SK-N-SH (cell line): ENCODE measurements around the gene ADAMTS6. TPM values are rescaled to one million over a fixed set of nuclear protein-coding genes. Genes with fewer than 3 reads are reported as not detected.

Source experiments
- CTCF ChIA-PET: fragments of 300-600, 350-600 bp; formaldehyde crosslinking; extraction: SDS; loops from one replicate; lab custom pipeline; 2021; lab: Yijun Ruan, JAX
- POLR2A ChIA-PET: fragments of 350-600 bp; sonication (Branson Sonifier 250); formaldehyde crosslinking; extraction: SDS; loops from one replicate; lab custom pipeline; 2020; ENCODE audit warnings: antibody characterized with exemption, inconsistent platforms; lab: Yijun Ruan, JAX
- DNase-seq: peaks from one replicate; pipeline ENCODE4 v3.0.0; 2012
- H2AFZ ChIP-seq: fragments of 200-600 bp; sonication (generic); 2 replicates; pipeline ENCODE4 v1.8.1; 2016; ENCODE audit warnings: antibody characterized with exemption, mild to moderate bottlenecking, low read depth
- H3F3A ChIP-seq: fragments of 200-600 bp; sonication (generic); replicated peaks from 2 replicates; pipeline ENCODE3; 2016; ENCODE audit warnings: antibody characterized with exemption, mild to moderate bottlenecking; ENCODE audit not compliant: insufficient read depth
- H3K27ac ChIP-seq, 2 experiments: fragments of 200-500 bp in 1 of 2; fragments of 200-600 bp in 1 of 2; sonication (Bioruptor generic) in 1 of 2; sonication (generic), shearing (Covaris generic) in 1 of 2; 2 replicates each; pipeline versions ENCODE4 v1.5.1 to v1.6.1; 2014 to 2016; ENCODE audit warnings: low read depth in 2 of 2, inconsistent platforms in 1 of 2, low read length in 1 of 2, mild to moderate bottlenecking in 1 of 2, mixed read lengths in 1 of 2
- H3K27me3 ChIP-seq: fragments of 200-600 bp; sonication (generic), shearing (Covaris generic); 2 replicates; pipeline ENCODE4 v1.6.1; 2016; ENCODE audit warnings: mixed run types; ENCODE audit not compliant: insufficient read depth
- H3K36me3 ChIP-seq, 2 experiments: fragments of 200-500 bp in 1 of 2; fragments of 200-600 bp in 1 of 2; sonication (Bioruptor generic) in 1 of 2; sonication (generic) in 1 of 2; replicated peaks in 1 of 2; 2 replicates each; pipeline versions ENCODE3 to v1.5.1; 2014 to 2016; ENCODE audit warnings: low read length in 1 of 2, mild to moderate bottlenecking in 1 of 2; ENCODE audit not compliant: insufficient read depth in 2 of 2, control insufficient read depth in 1 of 2
- H3K4me1 ChIP-seq, 2 experiments: fragments of 200-500 bp in 1 of 2; fragments of 200-600 bp in 1 of 2; sonication (Bioruptor generic) in 1 of 2; sonication (generic), shearing (Covaris generic) in 1 of 2; 2 replicates each; pipeline versions ENCODE4 v1.5.1 to v1.6.1; 2014 to 2016; ENCODE audit warnings: low read depth in 1 of 2, low read length in 1 of 2, mixed run types in 1 of 2; ENCODE audit not compliant: insufficient read depth in 2 of 2, control insufficient read depth in 1 of 2
- H3K4me2 ChIP-seq: fragments of 200-600 bp; sonication (generic), shearing (Covaris generic); 2 replicates; pipeline ENCODE4 v1.6.1; 2017; ENCODE audit warnings: mixed run types
- H3K4me3 ChIP-seq, 2 experiments: fragments of 200-500 bp in 1 of 2; fragments of 200-600 bp in 1 of 2; sonication (Bioruptor generic) in 1 of 2; sonication (generic), shearing (Covaris generic) in 1 of 2; 2 replicates each; pipeline versions ENCODE4 v1.5.1 to v1.8.1; 2014 to 2016; ENCODE audit warnings: low read depth in 2 of 2, inconsistent platforms in 1 of 2, low read length in 1 of 2, mild to moderate bottlenecking in 1 of 2, mixed read lengths in 1 of 2, moderate library complexity in 1 of 2
- H3K79me2 ChIP-seq: fragments of 200-600 bp; sonication (generic); 2 replicates; pipeline ENCODE4 v1.8.1; 2017; ENCODE audit warnings: mild to moderate bottlenecking; ENCODE audit not compliant: insufficient read depth
- H3K9ac ChIP-seq: fragments of 200-600 bp; sonication (generic); 2 replicates; pipeline ENCODE4 v1.6.1; 2017; ENCODE audit warnings: mixed run types
- H3K9me2 ChIP-seq: fragments of 200-600 bp; sonication (generic); 2 replicates; pipeline ENCODE4 v1.6.1; 2017; ENCODE audit warnings: mixed run types
- H3K9me3 ChIP-seq: fragments of 200-600 bp; sonication (generic); 2 replicates; pipeline ENCODE4 v1.6.1; 2017; ENCODE audit warnings: mixed run types, mild to moderate bottlenecking, moderate library complexity
- H4K20me1 ChIP-seq: fragments of 200-600 bp; sonication (generic); 2 replicates; pipeline ENCODE4 v1.6.1; 2017; ENCODE audit warnings: mild to moderate bottlenecking, mixed run types; ENCODE audit not compliant: insufficient read depth
- CTCF ChIP-seq: fragments of 200-600 bp; sonication (generic); IDR thresholded peaks from 2 replicates; pipeline ENCODE4 v1.6.1; 2017; ENCODE audit warnings: antibody characterized with exemption, mild to moderate bottlenecking, moderate library complexity
- ELF1 ChIP-seq: IDR thresholded peaks from 2 replicates; pipeline ENCODE4 v1.4.0; 2012
- EZH2phosphoT487 ChIP-seq: fragments of 200-600 bp; sonication (generic); IDR thresholded peaks from 2 replicates; pipeline ENCODE4 v1.6.1; 2017; ENCODE audit warnings: low read depth, mixed run types, mild to moderate bottlenecking, antibody characterized with exemption, moderate library complexity, borderline replicate concordance
- FOSL2 ChIP-seq: IDR thresholded peaks from 2 replicates; pipeline ENCODE4 v1.4.0; 2012; ENCODE audit warnings: low read depth, mild to moderate bottlenecking, moderate library complexity, borderline replicate concordance
- FOXJ3 ChIP-seq: sonication (generic); formaldehyde crosslinking; IDR thresholded peaks from 2 replicates; pipeline ENCODE4 v1.5.1; 2020; ENCODE audit warnings: mild to moderate bottlenecking, missing genetic modification reagents
- IRF3 ChIP-seq: fragments of 150-350 bp; IDR thresholded peaks from 2 replicates; pipeline ENCODE4 v1.6.1; 2016; ENCODE audit warnings: mild to moderate bottlenecking, low read depth, low read length
- MEF2A ChIP-seq: IDR thresholded peaks from 2 replicates; pipeline ENCODE4 v1.4.0; 2012; ENCODE audit warnings: low read depth, borderline replicate concordance
- NFIC ChIP-seq: IDR thresholded peaks from 2 replicates; pipeline ENCODE4 v1.4.0; 2012; ENCODE audit warnings: borderline replicate concordance
- POLR2AphosphoS5 ChIP-seq: IDR thresholded peaks from 2 replicates; pipeline ENCODE4 v1.6.1; 2012; ENCODE audit warnings: low read depth, low read length
- RAD21 ChIP-seq: IDR thresholded peaks from 2 replicates; pipeline ENCODE4 v1.6.1; 2012; ENCODE audit warnings: mild to moderate bottlenecking, low read length
- REST ChIP-seq: IDR thresholded peaks from 2 replicates; pipeline ENCODE4 v1.6.1; 2012; ENCODE audit warnings: mild to moderate bottlenecking, low read depth, low read length, moderate library complexity
- RFX5 ChIP-seq: IDR thresholded peaks from 2 replicates; pipeline ENCODE4 v1.6.1; 2012; ENCODE audit warnings: mild to moderate bottlenecking, improper control_type of control experiment, low read length
- RXRA ChIP-seq: IDR thresholded peaks from 2 replicates; pipeline ENCODE4 v1.4.0; 2012; ENCODE audit warnings: low read depth, mild to moderate bottlenecking, borderline replicate concordance
- SIN3A ChIP-seq: IDR thresholded peaks from 2 replicates; pipeline ENCODE4 v1.6.1; 2012; ENCODE audit warnings: low read depth, mild to moderate bottlenecking, low read length, moderate library complexity, borderline replicate concordance
- TEAD4 ChIP-seq: IDR thresholded peaks from 2 replicates; pipeline ENCODE4 v1.4.0; 2012; ENCODE audit warnings: mild to moderate bottlenecking, borderline replicate concordance; ENCODE audit not compliant: insufficient read depth
- USF1 ChIP-seq: IDR thresholded peaks from 2 replicates; pipeline ENCODE4 v1.4.0; 2012; ENCODE audit warnings: low read depth, borderline replicate concordance
- USF2 ChIP-seq: fragments of 150-350 bp; IDR thresholded peaks from 2 replicates; pipeline ENCODE4 v1.6.1; 2017; ENCODE audit warnings: antibody characterized with exemption, low read length, low read depth, borderline replicate concordance
- YY1 ChIP-seq: IDR thresholded peaks from 2 replicates; pipeline ENCODE4 v1.4.0; 2012; ENCODE audit warnings: low read depth, mild to moderate bottlenecking
- ZBTB33 ChIP-seq: IDR thresholded peaks from 2 replicates; pipeline ENCODE4 v1.4.0; 2012; ENCODE audit warnings: low read depth, borderline replicate concordance
- WGBS: methylation state at CpG from one replicate; pipeline ENCODE4 v1.1.6; 2017; ENCODE audit warnings: low lambda C conversion rate; 5-methylcytosine and 5-hydroxymethylcytosine counted together
- polyA plus RNA-seq, 3 experiments: library from polyadenylated mRNA; depleted of rRNA; stranded (reverse); fragments of >200 nt; gene quantifications; 2 replicates each; pipeline ENCODE4 v1.2.3, GENCODE V29; 2012

Gene ADAMTS6
- polyA plus RNA-seq, 1 of the 3 experiments (the other 2 are of a cell fraction): 15.0 TPM

- CTCF ChIA-PET: interaction anchor here (0.6 kb wide), 1 partner anchor 279 kb away, joined by 3 read pairs; no protein-coding TSS in a partner anchor
- Histone ChIP-seq H3K27ac (no peak overlapping the region), H4K20me1 (no peaks in the 10 kb centered on the region), H3K36me3 (peaks cover 0 to 19% of the 10 kb centered on the region in 2 experiments), H3K27me3 (no peaks in the 10 kb centered on the region), H3K79me2 (no peaks in the 10 kb centered on the region), H3K9ac (no peak overlapping the region), H3K4me3 (no peak overlapping the region), H2AFZ (no peak overlapping the region), H3F3A (peaks cover 32% of the 10 kb centered on the region), H3K9me2 (no peaks in the 10 kb centered on the region), H3K4me2 (no peak overlapping the region), H3K4me1 (peaks cover 3 to 20% of the 10 kb centered on the region in 2 experiments; a peak in 2 of 4 replicates), H3K9me3 (no peaks in the 10 kb centered on the region)
- TF ChIP-seq RAD21 (no peak), EZH2phosphoT487 (no peak), CTCF (no peak), RFX5 (no peak), USF2 (no peak), REST (no peak), IRF3 (no peak), MEF2A (no peak), FOXJ3 (CRISPR knock-in tag) (no peak), TEAD4 (no peak), RXRA (no peak), NFIC (no peak), ZBTB33 (no peak), ELF1 (no peak), SIN3A (no peak), POLR2AphosphoS5 (no peak), YY1 (no peak), USF1 (no peak), FOSL2 (no peak)
- 71% methylated on average over 6 of the region's 9 CpGs for WGBS
- DNase-seq: no peak
- POLR2A ChIA-PET: no interaction called here
Measured at GRCh38 chr5:65144136-65144871, 337.4 kb downstream of the ADAMTS6 start.
